ENCODE measurements around the gene PLEKHG7.

DNA sequence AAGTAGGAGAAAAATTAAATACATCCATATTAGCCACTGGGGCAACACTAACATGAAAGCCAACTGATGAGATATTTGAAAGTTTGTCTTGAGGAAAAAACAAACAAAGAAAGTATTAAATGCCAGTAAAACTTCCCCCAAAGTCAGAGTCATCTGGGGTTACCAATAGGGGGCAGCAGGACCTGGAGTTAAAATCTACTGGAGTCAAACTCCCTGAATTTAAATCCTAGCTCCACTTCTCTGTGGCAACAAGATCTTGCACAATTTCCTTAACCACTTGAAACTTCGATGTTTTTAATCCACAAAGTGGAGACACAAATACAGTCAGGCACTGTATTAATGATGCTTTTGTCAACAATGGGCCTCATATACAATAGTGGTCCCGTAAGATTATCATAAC, 14.4 kb downstream of the PLEKHG7 start:
- TF ChIP-seq ZBTB33 (IDR thresholded peaks at IDR 0.05) (no peak), TAF1 (conservative IDR thresholded peaks at IDR 0.05) (no peak), RXRA (IDR thresholded peaks at IDR 0.05) (no peak), HNF4A (conservative IDR thresholded peaks at IDR 0.05) (no peak), MAX (IDR thresholded peaks at IDR 0.05) (no peak), JUND (IDR thresholded peaks at IDR 0.05) (no peak), FOXA1 (IDR thresholded peaks at IDR 0.05) (no peak), YY1 (IDR thresholded peaks at IDR 0.05) (no peak), REST (IDR thresholded peaks at IDR 0.05) (no peak), ATF3 (IDR thresholded peaks at IDR 0.05) (no peak), GABPA (IDR thresholded peaks at IDR 0.05 in 1 of 2, conservative IDR thresholded peaks at IDR 0.05 in 1 of 2) (no peak)
- TF ChIP-seq, protein P1, sequence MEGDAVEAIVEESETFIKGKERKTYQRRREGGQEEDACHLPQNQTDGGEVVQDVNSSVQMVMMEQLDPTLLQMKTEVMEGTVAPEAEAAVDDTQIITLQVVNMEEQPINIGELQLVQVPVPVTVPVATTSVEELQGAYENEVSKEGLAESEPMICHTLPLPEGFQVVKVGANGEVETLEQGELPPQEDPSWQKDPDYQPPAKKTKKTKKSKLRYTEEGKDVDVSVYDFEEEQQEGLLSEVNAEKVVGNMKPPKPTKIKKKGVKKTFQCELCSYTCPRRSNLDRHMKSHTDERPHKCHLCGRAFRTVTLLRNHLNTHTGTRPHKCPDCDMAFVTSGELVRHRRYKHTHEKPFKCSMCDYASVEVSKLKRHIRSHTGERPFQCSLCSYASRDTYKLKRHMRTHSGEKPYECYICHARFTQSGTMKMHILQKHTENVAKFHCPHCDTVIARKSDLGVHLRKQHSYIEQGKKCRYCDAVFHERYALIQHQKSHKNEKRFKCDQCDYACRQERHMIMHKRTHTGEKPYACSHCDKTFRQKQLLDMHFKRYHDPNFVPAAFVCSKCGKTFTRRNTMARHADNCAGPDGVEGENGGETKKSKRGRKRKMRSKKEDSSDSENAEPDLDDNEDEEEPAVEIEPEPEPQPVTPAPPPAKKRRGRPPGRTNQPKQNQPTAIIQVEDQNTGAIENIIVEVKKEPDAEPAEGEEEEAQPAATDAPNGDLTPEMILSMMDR (IDR thresholded peaks at IDR 0.05; ENCODE audit: low read depth, low read length, missing input control) = peak; percentile 8
